Heart left ventricle (tissue), 13 donors: Measurements from ENCODE around the gene SLC5A9.

Experiments used
- CTCF ChIP-seq, 12 donors: fragments of 200-600 bp; sonication (generic) in 4 of 12; IDR thresholded peaks; one replicate each; pipeline versions ENCODE4 v1.5.0 to v1.8.0; 2018 to 2022; ENCODE audit warnings: antibody characterized with exemption in 12 of 12, mild to moderate bottlenecking in 5 of 12
- POLR2A ChIP-seq, 2 donors: fragments of 450-650 bp; IDR thresholded peaks; one replicate each; pipeline ENCODE4 v1.6.1; 2017; ENCODE audit warnings: antibody characterized with exemption in 2 of 2, mild to moderate bottlenecking in 2 of 2, moderate library complexity in 2 of 2
- donor health status: ischemic (EF 13 %, LVEDD 7.1; RV severe dilation, severe dysfunction).
- donor health status: DM: no; HTN: yes; CAD: no.
- donor health status: DM: no; HTN: no; CAD: no.
- donor health status: ischemic (EF 25% LVEDD 6.9; RV normal size, moderate dysfunction).
- donor health status: ischemic (EF 25% LVEDD 5.7; RV mildly dilated, moderate dysfunction).
- donor health status: ischemic (EF 35%, LVEDD 5.7; RV mildly dilated, moderate dysfunction).
- donor health status: nonischemic (EF 11% LVEDD 7.7; RV severe dilation, severe dysfunction).
- donor health status: DM: yes; HTN: yes; CAD: no.
- donor health status: PGD.
- donor health status: ischemic (EF 29% LVEDD 5.4; RV normal size, mild dysfunction).
- donor health status: nonischemic (EF 23%, LVEDD 6.1; RV moderate dilation, normal function).

GRCh38 chr1:48186306-48186839 lies 36.1 kb upstream of the SLC5A9 start:
- no peak for TF ChIP-seq CTCF (IDR thresholded peaks at IDR 0.05)
- TF ChIP-seq POLR2A (IDR thresholded peaks at IDR 0.05) = no peak
